HepG2 (cell line): Measurements from ENCODE around the gene ZSCAN21. TPM values are rescaled to one million over a fixed set of nuclear protein-coding genes. Genes with fewer than 3 reads are reported as not detected.

Experiments
- ADNP ChIP-seq: sonication (generic); formaldehyde crosslinking; IDR thresholded peaks from 2 replicates; pipeline ENCODE4 v1.4.0; 2020; ENCODE audit warnings: missing genetic modification reagents
- BCL6 ChIP-seq: IDR thresholded peaks from 2 replicates; pipeline ENCODE4 v1.6.1; 2016; ENCODE audit warnings: missing genetic modification reagents, missing compliant biosample characterization
- CTCF ChIP-seq: sonication (generic); formaldehyde crosslinking; IDR thresholded peaks from 2 replicates; pipeline ENCODE4 v1.5.0; 2020; ENCODE audit warnings: mild to moderate bottlenecking, missing genetic modification reagents, moderate library complexity
- FOSL2 ChIP-seq: sonication (generic); formaldehyde crosslinking; IDR thresholded peaks from 2 replicates; pipeline ENCODE4 v1.4.0; 2020; ENCODE audit warnings: missing genetic modification reagents
- MYPOP ChIP-seq: sonication (generic); formaldehyde crosslinking; IDR thresholded peaks from 2 replicates; pipeline ENCODE4 v1.8.1; 2023; ENCODE audit warnings: mild to moderate bottlenecking, moderate library complexity, missing genetic modification reagents
- NCOA2 ChIP-seq: sonication (generic); formaldehyde crosslinking; IDR thresholded peaks from 2 replicates; pipeline ENCODE4 v1.8.0; 2022; ENCODE audit warnings: inconsistent platforms
- RXRB ChIP-seq: IDR thresholded peaks from 2 replicates; pipeline ENCODE4 v1.6.1; 2016; ENCODE audit warnings: borderline replicate concordance, missing genetic modification reagents, missing compliant biosample characterization
- SNRNP70 ChIP-seq: fragments of 200-400 bp; formaldehyde crosslinking; IDR thresholded peaks from 2 replicates; pipeline ENCODE4 v1.6.1; 2017; ENCODE audit warnings: mild to moderate bottlenecking, low read depth, low read length, moderate library complexity
- ZBTB7A ChIP-seq: sonication (generic); formaldehyde crosslinking; IDR thresholded peaks from 2 replicates; pipeline ENCODE4 v1.8.0; 2022; ENCODE audit warnings: mild to moderate bottlenecking, missing genetic modification reagents
- ZNF44 ChIP-seq: sonication (generic); formaldehyde crosslinking; IDR thresholded peaks from 2 replicates; pipeline ENCODE4 v1.5.1; 2020; ENCODE audit warnings: mild to moderate bottlenecking, missing genetic modification reagents
- ZNF501 ChIP-seq: sonication (generic); formaldehyde crosslinking; IDR thresholded peaks from 2 replicates; pipeline ENCODE4 v1.5.1; 2020; ENCODE audit warnings: mild to moderate bottlenecking, moderate library complexity, missing genetic modification reagents
- ZNF547 ChIP-seq: sonication (generic); formaldehyde crosslinking; IDR thresholded peaks from 2 replicates; pipeline ENCODE4 v1.5.1; 2020; ENCODE audit warnings: mild to moderate bottlenecking, missing genetic modification reagents
- ZSCAN21 ChIP-seq: sonication (generic); formaldehyde crosslinking; IDR thresholded peaks from 2 replicates; pipeline ENCODE4 v1.8.0; 2022; ENCODE audit warnings: mild to moderate bottlenecking, missing genetic modification reagents, moderate library complexity, borderline replicate concordance
- ZSCAN29 ChIP-seq: sonication (generic); formaldehyde crosslinking; conservative IDR thresholded peaks from 2 replicates; pipeline ENCODE4 v1.4.0; 2020; ENCODE audit warnings: mild to moderate bottlenecking, missing genetic modification reagents
- polyA plus RNA-seq, 8 experiments: library from polyadenylated mRNA; depleted of rRNA in 3 of 8; stranded (reverse) in 7 of 8; unstranded in 1 of 8; fragments of >200 nt; fragmentation: Illumina TruSeq in 4 of 8; extraction: Trizol in 4 of 8; gene quantifications; 2 replicates each; pipeline versions ENCODE4 v1.2.1 to v1.2.3, GENCODE V29; 2011 to 2016; ENCODE audit warnings: low read depth in 4 of 8, missing spikeins in 1 of 8, mixed read lengths in 1 of 8; ENCODE audit not compliant: insufficient read depth in 1 of 8
- total RNA-seq, 5 experiments: library from RNA; depleted of rRNA; stranded (reverse); fragments of >200 nt; fragmentation: Illumina TruSeq; extraction: Trizol; gene quantifications; 2 replicates each; pipeline ENCODE4 v1.2.3, GENCODE V29; 2016; ENCODE audit warnings: low read depth in 1 of 5
- TF ChIP-seq, protein P1 (sequence below), 2 experiments: fragments of 450-650 bp in 1 of 2; sonication (generic) in 1 of 2; formaldehyde crosslinking; IDR thresholded peaks; 2 replicates each; pipeline versions ENCODE4 v1.5.0 to v1.8.0; 2020 to 2022; ENCODE audit warnings: mild to moderate bottlenecking in 1 of 2, missing genetic modification reagents in 1 of 2
- TF ChIP-seq, protein P2 (sequence below): sonication (generic); formaldehyde crosslinking; IDR thresholded peaks from 2 replicates; pipeline ENCODE4 v1.4.0; 2020; ENCODE audit warnings: low read depth, mild to moderate bottlenecking, missing genetic modification reagents
- TF ChIP-seq, protein P3 (sequence below): sonication (generic); formaldehyde crosslinking; IDR thresholded peaks from 2 replicates; pipeline ENCODE4 v1.8.1; 2023; ENCODE audit warnings: mild to moderate bottlenecking, missing genetic modification reagents
- TF ChIP-seq, protein P4 (sequence below): sonication (generic); formaldehyde crosslinking; IDR thresholded peaks from 2 replicates; pipeline ENCODE4 v1.9.0; 2022; ENCODE audit warnings: low read depth, missing genetic modification reagents

ZSCAN21 gene
- total and polyA plus RNA-seq, 2 of the 13 experiments (the other 11 are each of a cell fraction or from before 2014, with no cell fraction given): 7.0 to 10.0 TPM

DNA sequence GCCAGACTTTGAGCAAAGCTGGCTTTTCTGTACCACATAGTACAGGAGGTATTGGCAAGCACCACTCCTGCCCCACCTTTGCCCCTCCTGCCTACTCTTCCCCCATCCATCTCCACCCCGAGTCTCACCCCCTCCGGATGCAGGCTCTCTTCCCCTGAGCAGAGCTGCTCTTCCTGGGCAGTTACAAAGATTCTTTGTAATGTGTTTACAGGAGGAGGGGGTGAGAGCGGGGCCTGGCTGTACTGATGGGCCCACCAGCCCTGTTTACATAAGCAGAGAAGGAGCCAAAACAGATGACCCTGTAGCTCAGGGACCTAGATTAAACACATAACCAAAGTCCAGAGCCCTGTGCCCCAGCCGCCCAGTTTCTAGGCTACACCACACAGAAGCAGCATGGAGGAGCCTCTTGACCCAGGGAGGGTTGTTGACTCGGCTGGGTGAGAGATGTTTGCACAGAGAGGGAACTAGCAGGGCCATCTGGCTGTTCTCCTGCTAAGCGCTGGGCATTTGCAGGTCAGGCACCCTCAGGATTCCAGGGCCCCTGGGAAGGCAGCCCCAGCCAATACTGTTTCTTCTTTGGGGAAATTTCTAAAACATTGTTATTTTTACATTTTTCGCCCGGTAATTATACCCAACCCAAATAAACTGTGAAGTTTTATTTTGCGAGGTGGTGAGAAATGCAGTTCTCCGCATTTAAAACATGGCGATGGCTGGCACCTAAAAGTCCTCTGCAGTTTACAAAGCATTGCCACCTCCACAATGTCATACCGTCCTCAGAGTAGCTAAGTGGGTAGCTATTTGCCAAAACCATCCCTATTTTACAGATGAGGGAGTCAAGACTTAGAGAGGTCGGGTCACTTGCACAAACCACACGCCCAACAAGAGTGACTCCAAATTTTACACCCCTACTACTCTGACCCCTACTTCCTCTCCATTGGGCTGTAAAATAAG is 45.6 kb upstream of the ZSCAN21 start (continued):
- TF ChIP-seq, protein P1, sequence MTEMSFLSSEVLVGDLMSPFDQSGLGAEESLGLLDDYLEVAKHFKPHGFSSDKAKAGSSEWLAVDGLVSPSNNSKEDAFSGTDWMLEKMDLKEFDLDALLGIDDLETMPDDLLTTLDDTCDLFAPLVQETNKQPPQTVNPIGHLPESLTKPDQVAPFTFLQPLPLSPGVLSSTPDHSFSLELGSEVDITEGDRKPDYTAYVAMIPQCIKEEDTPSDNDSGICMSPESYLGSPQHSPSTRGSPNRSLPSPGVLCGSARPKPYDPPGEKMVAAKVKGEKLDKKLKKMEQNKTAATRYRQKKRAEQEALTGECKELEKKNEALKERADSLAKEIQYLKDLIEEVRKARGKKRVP (CRISPR knock-in tag; IDR thresholded peaks at IDR 0.05): peak in 1 of 2 experiments; percentile 76; a peak in 2 of 4 replicates
- TF ChIP-seq ZBTB7A (peak; percentile 69; the same call in 1 of the 2 replicates), NCOA2 (CRISPR knock-in tag) (peak; percentile 97), ZNF501 (peak; percentile 89), MYPOP (peak; percentile 77; the same call in 1 of the 2 replicates), RXRB (CRISPR knock-in tag) (peak; percentile 97), ZNF547 (CRISPR knock-in tag) (0 out of 2 replicates have a peak, but pooled peaks have one; percentile 43), SNRNP70 (no peak), ZSCAN29 (CRISPR knock-in tag) (peak; percentile 98), FOSL2 (peak; percentile 52), ZNF44 (no peak), CTCF (CRISPR knock-in tag) (peak; percentile 35; the same call in 1 of the 2 replicates), BCL6 (peak; percentile 94), ADNP (CRISPR knock-in tag) (no peak), ZSCAN21 (peak; percentile 52; the same call in 1 of the 2 replicates)
- TF ChIP-seq, protein P2, sequence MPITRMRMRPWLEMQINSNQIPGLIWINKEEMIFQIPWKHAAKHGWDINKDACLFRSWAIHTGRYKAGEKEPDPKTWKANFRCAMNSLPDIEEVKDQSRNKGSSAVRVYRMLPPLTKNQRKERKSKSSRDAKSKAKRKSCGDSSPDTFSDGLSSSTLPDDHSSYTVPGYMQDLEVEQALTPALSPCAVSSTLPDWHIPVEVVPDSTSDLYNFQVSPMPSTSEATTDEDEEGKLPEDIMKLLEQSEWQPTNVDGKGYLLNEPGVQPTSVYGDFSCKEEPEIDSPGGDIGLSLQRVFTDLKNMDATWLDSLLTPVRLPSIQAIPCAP (CRISPR knock-in tag): no peak; the same call in 1 of the 2 replicates
- TF ChIP-seq, protein P3, sequence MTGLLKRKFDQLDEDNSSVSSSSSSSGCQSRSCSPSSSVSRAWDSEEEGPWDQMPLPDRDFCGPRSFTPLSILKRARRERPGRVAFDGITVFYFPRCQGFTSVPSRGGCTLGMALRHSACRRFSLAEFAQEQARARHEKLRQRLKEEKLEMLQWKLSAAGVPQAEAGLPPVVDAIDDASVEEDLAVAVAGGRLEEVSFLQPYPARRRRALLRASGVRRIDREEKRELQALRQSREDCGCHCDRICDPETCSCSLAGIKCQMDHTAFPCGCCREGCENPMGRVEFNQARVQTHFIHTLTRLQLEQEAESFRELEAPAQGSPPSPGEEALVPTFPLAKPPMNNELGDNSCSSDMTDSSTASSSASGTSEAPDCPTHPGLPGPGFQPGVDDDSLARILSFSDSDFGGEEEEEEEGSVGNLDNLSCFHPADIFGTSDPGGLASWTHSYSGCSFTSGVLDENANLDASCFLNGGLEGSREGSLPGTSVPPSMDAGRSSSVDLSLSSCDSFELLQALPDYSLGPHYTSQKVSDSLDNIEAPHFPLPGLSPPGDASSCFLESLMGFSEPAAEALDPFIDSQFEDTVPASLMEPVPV (CRISPR knock-in tag): peak; percentile 87
- TF ChIP-seq, protein P4, sequence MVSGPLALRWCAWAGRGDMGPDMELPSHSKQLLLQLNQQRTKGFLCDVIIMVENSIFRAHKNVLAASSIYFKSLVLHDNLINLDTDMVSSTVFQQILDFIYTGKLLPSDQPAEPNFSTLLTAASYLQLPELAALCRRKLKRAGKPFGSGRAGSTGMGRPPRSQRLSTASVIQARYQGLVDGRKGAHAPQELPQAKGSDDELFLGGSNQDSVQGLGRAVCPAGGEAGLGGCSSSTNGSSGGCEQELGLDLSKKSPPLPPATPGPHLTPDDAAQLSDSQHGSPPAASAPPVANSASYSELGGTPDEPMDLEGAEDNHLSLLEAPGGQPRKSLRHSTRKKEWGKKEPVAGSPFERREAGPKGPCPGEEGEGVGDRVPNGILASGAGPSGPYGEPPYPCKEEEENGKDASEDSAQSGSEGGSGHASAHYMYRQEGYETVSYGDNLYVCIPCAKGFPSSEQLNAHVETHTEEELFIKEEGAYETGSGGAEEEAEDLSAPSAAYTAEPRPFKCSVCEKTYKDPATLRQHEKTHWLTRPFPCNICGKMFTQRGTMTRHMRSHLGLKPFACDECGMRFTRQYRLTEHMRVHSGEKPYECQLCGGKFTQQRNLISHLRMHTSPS (CRISPR knock-in tag): peak; percentile 96
